GM12878 (cell line): ENCODE data around the gene FLT3LG. TPM values are rescaled to one million over a fixed set of nuclear protein-coding genes. Genes with fewer than 3 reads are reported as not detected.

Source experiments
- ATF7 ChIP-seq: fragments of 450-650 bp; IDR thresholded peaks from 2 replicates; pipeline ENCODE4 v1.6.1; 2016; ENCODE audit warnings: low read depth, mild to moderate bottlenecking
- BHLHE40 ChIP-seq, 2 experiments: fragments of 450-650 bp in 1 of 2; IDR thresholded peaks; 2 replicates each; pipeline ENCODE4 v1.6.1; 2011 to 2017; ENCODE audit warnings: low read depth in 2 of 2, borderline replicate concordance in 1 of 2, improper control_type of control experiment in 1 of 2, low read length in 1 of 2, mild to moderate bottlenecking in 1 of 2
- CEBPB ChIP-seq, 2 experiments: fragments of 150-350 bp in 1 of 2; IDR thresholded peaks; 2 replicates each; pipeline ENCODE4 v1.6.1; 2012 to 2014; ENCODE audit warnings: low read depth in 2 of 2, low read length in 2 of 2, borderline replicate concordance in 1 of 2, inconsistent platforms in 1 of 2
- EP300 ChIP-seq, 2 experiments: fragments of 150-350 bp in 1 of 2; IDR thresholded peaks; 2 replicates each; pipeline ENCODE4 v1.6.1; 2011 to 2012; ENCODE audit warnings: low read depth in 2 of 2, low read length in 2 of 2, borderline replicate concordance in 1 of 2, improper control_type of control experiment in 1 of 2, inconsistent platforms in 1 of 2; ENCODE audit not compliant: control insufficient read depth in 1 of 2
- EZH2 ChIP-seq: IDR thresholded peaks from 2 replicates; pipeline ENCODE4 v1.6.1; 2012; ENCODE audit warnings: low read depth, mild to moderate bottlenecking, control low read depth, inconsistent platforms, low read length, borderline replicate concordance; ENCODE audit not compliant: control insufficient read depth
- GABPA ChIP-seq: IDR thresholded peaks from 2 replicates; pipeline ENCODE4 v1.6.1; 2014; ENCODE audit warnings: antibody characterized with exemption, low read depth, mild to moderate bottlenecking, inconsistent platforms
- IKZF2 ChIP-seq, 2 experiments: fragments of 450-650 bp; IDR thresholded peaks; 2 replicates each; pipeline ENCODE4 v1.6.1; 2017; ENCODE audit warnings: mild to moderate bottlenecking in 2 of 2, moderate library complexity in 2 of 2
- KDM1A ChIP-seq: fragments of 200-600 bp; sonication (generic); IDR thresholded peaks from 2 replicates; pipeline ENCODE4 v1.6.1; 2016; ENCODE audit warnings: borderline replicate concordance
- KLF5 ChIP-seq: fragments of 450-650 bp; IDR thresholded peaks from 2 replicates; pipeline ENCODE4 v1.6.1; 2014; ENCODE audit warnings: mild to moderate bottlenecking; ENCODE audit not compliant: partially characterized antibody
- NFIC ChIP-seq: IDR thresholded peaks from 2 replicates; pipeline ENCODE4 v1.6.1; 2012; ENCODE audit warnings: low read depth, mild to moderate bottlenecking, inconsistent platforms, low read length, moderate library complexity
- NFYB ChIP-seq: IDR thresholded peaks from 2 replicates; pipeline ENCODE4 v1.6.1; 2011; ENCODE audit warnings: low read depth, mild to moderate bottlenecking, low read length, improper control_type of control experiment, moderate library complexity; ENCODE audit not compliant: insufficient read depth
- NR2C2 ChIP-seq: IDR thresholded peaks from 2 replicates; pipeline ENCODE4 v1.6.1; 2011; ENCODE audit warnings: borderline replicate concordance, low read depth; ENCODE audit not compliant: control insufficient read depth, insufficient read length
- NR2F1 ChIP-seq: fragments of 450-650 bp; conservative IDR thresholded peaks from 2 replicates; pipeline ENCODE4 v1.6.1; 2017; ENCODE audit warnings: mild to moderate bottlenecking
- POLR2AphosphoS2 ChIP-seq: IDR thresholded peaks from 2 replicates; pipeline ENCODE4 v1.6.1; 2011; ENCODE audit warnings: low read depth, mild to moderate bottlenecking, low read length, improper control_type of control experiment, moderate library complexity
- RUNX3 ChIP-seq: IDR thresholded peaks from 2 replicates; pipeline ENCODE4 v1.6.1; 2012; ENCODE audit warnings: low read length, inconsistent platforms
- SIX5 ChIP-seq: IDR thresholded peaks from 2 replicates; pipeline ENCODE4 v1.6.1; 2011; ENCODE audit warnings: mild to moderate bottlenecking, low read depth, low read length, moderate library complexity; ENCODE audit not compliant: severe bottlenecking
- SUPT20H ChIP-seq: IDR thresholded peaks from 2 replicates; pipeline ENCODE4 v1.6.1; 2011; ENCODE audit warnings: low read depth, mild to moderate bottlenecking, low read length, moderate library complexity, borderline replicate concordance; ENCODE audit not compliant: control insufficient read depth
- ZNF207 ChIP-seq: fragments of 450-650 bp; IDR thresholded peaks from 2 replicates; pipeline ENCODE4 v1.6.1; 2014; ENCODE audit warnings: antibody characterized with exemption, mild to moderate bottlenecking, borderline replicate concordance
- polyA plus RNA-seq, 11 experiments: library from polyadenylated mRNA; depleted of rRNA in 4 of 11; unstranded in 6 of 11; stranded (reverse) in 5 of 11; fragments of >200 nt; fragmentation: Nextera tagmentation in 4 of 11; fragmentation: Illumina TruSeq in 1 of 11; extraction: Ambion mirVana in 4 of 11; extraction: Trizol in 1 of 11; gene quantifications; 1 replicate in 1 of 11; 2 replicates in 10 of 11; pipeline versions ENCODE4 v1.2.1 to v1.2.3, GENCODE V29; 2011 to 2016; ENCODE audit warnings: inconsistent platforms in 2 of 11, missing spikeins in 2 of 11, low read depth in 1 of 11
- total RNA-seq, 4 experiments: library from RNA; depleted of rRNA in 3 of 4; stranded (reverse); fragments of >200 nt in 3 of 4; fragmentation: Illumina TruSeq in 1 of 4; extraction: Trizol in 1 of 4; gene quantifications; 2 replicates each; pipeline versions ENCODE4 v1.2.1 to v1.2.3, GENCODE V29; 2013 to 2021
- TF ChIP-seq, protein P1 (sequence below): fragments of 150-350 bp; IDR thresholded peaks from 2 replicates; pipeline ENCODE4 v1.6.1; 2016; ENCODE audit warnings: low read depth, low read length
- TF ChIP-seq, protein P2 (sequence below): IDR thresholded peaks from 2 replicates; pipeline ENCODE4 v1.6.1; 2011; ENCODE audit warnings: mild to moderate bottlenecking, low read depth, low read length, moderate library complexity; ENCODE audit not compliant: insufficient replicate concordance
- TF ChIP-seq, protein P3 (sequence below): IDR thresholded peaks from 2 replicates; pipeline ENCODE4 v1.6.1; 2012; ENCODE audit warnings: low read length, inconsistent platforms

Gene FLT3LG
- total and polyA plus RNA-seq, 10 of the 15 experiments (the other 5 are each of a cell fraction or from before 2014, with no cell fraction given), result 0.68 to 13.1 (median 4.3) TPM

DNA sequence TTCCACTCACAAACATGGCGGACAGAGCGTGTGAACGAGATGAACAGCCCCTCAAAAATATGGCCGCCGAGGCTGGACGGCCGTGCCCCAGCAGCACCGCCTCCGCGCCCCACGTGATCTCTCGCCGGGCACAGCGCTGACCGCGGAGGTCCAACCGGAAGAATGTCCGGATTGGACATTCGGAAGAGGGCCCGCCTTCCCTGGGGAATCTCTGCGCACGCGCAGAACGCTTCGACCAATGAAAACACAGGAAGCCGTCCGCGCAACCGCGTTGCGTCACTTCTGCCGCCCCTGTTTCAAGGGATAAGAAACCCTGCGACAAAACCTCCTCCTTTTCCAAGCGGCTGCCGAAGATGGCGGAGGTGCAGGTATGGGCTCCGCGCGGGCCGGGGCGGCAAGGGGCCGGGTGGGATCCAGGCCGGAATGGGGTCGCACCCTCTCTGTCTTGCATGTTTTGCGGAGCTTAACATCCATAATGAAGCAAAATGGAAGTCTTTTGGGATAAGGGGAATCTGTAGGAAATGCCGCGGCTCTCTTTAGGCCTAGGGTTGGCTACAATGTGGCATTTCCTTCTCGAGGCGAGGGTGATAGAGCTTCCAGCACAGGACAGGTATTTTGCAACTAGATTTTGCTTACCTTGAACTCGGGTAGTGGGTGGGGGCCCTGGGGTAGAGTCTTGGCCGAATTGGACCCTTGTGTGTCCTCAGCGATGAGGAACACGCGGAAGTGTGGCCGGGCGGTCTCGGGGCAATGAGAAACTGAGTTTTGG lies 13.4 kb downstream of the FLT3LG start, which contains the start of gene RPL13A (continued):
- TF ChIP-seq, protein P1, sequence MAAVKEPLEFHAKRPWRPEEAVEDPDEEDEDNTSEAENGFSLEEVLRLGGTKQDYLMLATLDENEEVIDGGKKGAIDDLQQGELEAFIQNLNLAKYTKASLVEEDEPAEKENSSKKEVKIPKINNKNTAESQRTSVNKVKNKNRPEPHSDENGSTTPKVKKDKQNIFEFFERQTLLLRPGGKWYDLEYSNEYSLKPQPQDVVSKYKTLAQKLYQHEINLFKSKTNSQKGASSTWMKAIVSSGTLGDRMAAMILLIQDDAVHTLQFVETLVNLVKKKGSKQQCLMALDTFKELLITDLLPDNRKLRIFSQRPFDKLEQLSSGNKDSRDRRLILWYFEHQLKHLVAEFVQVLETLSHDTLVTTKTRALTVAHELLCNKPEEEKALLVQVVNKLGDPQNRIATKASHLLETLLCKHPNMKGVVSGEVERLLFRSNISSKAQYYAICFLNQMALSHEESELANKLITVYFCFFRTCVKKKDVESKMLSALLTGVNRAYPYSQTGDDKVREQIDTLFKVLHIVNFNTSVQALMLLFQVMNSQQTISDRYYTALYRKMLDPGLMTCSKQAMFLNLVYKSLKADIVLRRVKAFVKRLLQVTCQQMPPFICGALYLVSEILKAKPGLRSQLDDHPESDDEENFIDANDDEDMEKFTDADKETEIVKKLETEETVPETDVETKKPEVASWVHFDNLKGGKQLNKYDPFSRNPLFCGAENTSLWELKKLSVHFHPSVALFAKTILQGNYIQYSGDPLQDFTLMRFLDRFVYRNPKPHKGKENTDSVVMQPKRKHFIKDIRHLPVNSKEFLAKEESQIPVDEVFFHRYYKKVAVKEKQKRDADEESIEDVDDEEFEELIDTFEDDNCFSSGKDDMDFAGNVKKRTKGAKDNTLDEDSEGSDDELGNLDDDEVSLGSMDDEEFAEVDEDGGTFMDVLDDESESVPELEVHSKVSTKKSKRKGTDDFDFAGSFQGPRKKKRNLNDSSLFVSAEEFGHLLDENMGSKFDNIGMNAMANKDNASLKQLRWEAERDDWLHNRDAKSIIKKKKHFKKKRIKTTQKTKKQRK, result 0 out of 2 replicates have a peak, but pooled peaks have one; percentile 31
- TF ChIP-seq NFIC, result peak; percentile 28; the same call in 1 of the 2 replicates
- TF ChIP-seq SIX5, result peak; percentile 52
- TF ChIP-seq RUNX3, result peak; percentile 77
- TF ChIP-seq NR2F1, result no peak; the same call in 1 of the 2 replicates
- TF ChIP-seq CEBPB (IDR thresholded peaks at IDR 0.05; ENCODE audit: borderline replicate concordance in 1 of 2, low read depth in 2 of 2, low read length in 2 of 2), result peak in 1 of 2 experiments; percentile 76; a peak in 1 of 4 replicates
- TF ChIP-seq NR2C2, result no peak
- TF ChIP-seq, protein P2, sequence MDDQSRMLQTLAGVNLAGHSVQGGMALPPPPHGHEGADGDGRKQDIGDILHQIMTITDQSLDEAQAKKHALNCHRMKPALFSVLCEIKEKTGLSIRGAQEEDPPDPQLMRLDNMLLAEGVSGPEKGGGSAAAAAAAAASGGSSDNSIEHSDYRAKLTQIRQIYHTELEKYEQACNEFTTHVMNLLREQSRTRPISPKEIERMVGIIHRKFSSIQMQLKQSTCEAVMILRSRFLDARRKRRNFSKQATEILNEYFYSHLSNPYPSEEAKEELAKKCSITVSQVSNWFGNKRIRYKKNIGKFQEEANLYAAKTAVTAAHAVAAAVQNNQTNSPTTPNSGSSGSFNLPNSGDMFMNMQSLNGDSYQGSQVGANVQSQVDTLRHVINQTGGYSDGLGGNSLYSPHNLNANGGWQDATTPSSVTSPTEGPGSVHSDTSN, result peak; percentile 19
- TF ChIP-seq GABPA, result peak; percentile 84
- TF ChIP-seq, protein P3, sequence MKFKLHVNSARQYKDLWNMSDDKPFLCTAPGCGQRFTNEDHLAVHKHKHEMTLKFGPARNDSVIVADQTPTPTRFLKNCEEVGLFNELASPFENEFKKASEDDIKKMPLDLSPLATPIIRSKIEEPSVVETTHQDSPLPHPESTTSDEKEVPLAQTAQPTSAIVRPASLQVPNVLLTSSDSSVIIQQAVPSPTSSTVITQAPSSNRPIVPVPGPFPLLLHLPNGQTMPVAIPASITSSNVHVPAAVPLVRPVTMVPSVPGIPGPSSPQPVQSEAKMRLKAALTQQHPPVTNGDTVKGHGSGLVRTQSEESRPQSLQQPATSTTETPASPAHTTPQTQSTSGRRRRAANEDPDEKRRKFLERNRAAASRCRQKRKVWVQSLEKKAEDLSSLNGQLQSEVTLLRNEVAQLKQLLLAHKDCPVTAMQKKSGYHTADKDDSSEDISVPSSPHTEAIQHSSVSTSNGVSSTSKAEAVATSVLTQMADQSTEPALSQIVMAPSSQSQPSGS, result no peak; the same call in 1 of the 2 replicates
- TF ChIP-seq SUPT20H, result no peak
- TF ChIP-seq EZH2, result no peak
- TF ChIP-seq KLF5, result peak; percentile 88
- TF ChIP-seq EP300 (IDR thresholded peaks at IDR 0.05; ENCODE audit: borderline replicate concordance in 1 of 2, control insufficient read depth in 1 of 2, low read depth in 2 of 2, low read length in 2 of 2), result no peak
- peak; percentile 98 for TF ChIP-seq POLR2AphosphoS2
- peak; percentile 81; the same call in 1 of the 2 replicates for TF ChIP-seq NFYB
- TF ChIP-seq ATF7, result peak; percentile 91
- TF ChIP-seq KDM1A, result no peak
- TF ChIP-seq ZNF207, result peak; percentile 68
- no peak; a peak in 1 of 4 replicates for TF ChIP-seq IKZF2 (IDR thresholded peaks at IDR 0.05)
- peak; percentile 50 to 82; a peak in 2 of 4 replicates for TF ChIP-seq BHLHE40 (IDR thresholded peaks at IDR 0.05; ENCODE audit: borderline replicate concordance in 1 of 2, low read depth in 2 of 2, low read length in 1 of 2)
